ENCODE results near the gene DDX27. TPM values are rescaled to one million over a fixed set of nuclear protein-coding genes. Genes with fewer than 3 reads are reported as not detected.

The DDX27 gene
- total RNA-seq, 1 donor from 2014 or later = 34.3 TPM

GRCh38 chr20:49225896-49226295 is 6.7 kb downstream of the DDX27 start:
- Mint-ChIP-seq H3K9me3 (no peaks in the 10 kb centered on the region), H3K27me3 (no peaks in the 10 kb centered on the region), H3K27ac (no peak overlapping the region), H3K4me3 (no peak overlapping the region), H3K36me3 (peaks cover 14% of the 10 kb centered on the region), H3K4me1 (ENCODE audit: unreplicated experiment) (no peaks in the 10 kb centered on the region)
- TF ChIP-seq, protein P1, sequence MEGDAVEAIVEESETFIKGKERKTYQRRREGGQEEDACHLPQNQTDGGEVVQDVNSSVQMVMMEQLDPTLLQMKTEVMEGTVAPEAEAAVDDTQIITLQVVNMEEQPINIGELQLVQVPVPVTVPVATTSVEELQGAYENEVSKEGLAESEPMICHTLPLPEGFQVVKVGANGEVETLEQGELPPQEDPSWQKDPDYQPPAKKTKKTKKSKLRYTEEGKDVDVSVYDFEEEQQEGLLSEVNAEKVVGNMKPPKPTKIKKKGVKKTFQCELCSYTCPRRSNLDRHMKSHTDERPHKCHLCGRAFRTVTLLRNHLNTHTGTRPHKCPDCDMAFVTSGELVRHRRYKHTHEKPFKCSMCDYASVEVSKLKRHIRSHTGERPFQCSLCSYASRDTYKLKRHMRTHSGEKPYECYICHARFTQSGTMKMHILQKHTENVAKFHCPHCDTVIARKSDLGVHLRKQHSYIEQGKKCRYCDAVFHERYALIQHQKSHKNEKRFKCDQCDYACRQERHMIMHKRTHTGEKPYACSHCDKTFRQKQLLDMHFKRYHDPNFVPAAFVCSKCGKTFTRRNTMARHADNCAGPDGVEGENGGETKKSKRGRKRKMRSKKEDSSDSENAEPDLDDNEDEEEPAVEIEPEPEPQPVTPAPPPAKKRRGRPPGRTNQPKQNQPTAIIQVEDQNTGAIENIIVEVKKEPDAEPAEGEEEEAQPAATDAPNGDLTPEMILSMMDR (conservative IDR thresholded peaks at IDR 0.05) = no peak
- no peak for DNase-seq (ENCODE audit: extremely low spot score, unreplicated experiment)

GRCh38 chr20:49228676-49229075 is 9.5 kb downstream of the DDX27 start:
- no peak overlapping the region for H3K4me3 Mint-ChIP-seq
- no peak overlapping the region for H3K27ac Mint-ChIP-seq
- TF ChIP-seq, protein P1 (conservative IDR thresholded peaks at IDR 0.05) = no peak
- no peaks in the 10 kb centered on the region for H3K4me1 Mint-ChIP-seq (ENCODE audit: unreplicated experiment)
- H3K36me3 Mint-ChIP-seq = peaks cover 24% of the 10 kb centered on the region
- DNase-seq (ENCODE audit: extremely low spot score, unreplicated experiment) = no peak
- H3K9me3 Mint-ChIP-seq = no peaks in the 10 kb centered on the region
- no peaks in the 10 kb centered on the region for H3K27me3 Mint-ChIP-seq

DNA sequence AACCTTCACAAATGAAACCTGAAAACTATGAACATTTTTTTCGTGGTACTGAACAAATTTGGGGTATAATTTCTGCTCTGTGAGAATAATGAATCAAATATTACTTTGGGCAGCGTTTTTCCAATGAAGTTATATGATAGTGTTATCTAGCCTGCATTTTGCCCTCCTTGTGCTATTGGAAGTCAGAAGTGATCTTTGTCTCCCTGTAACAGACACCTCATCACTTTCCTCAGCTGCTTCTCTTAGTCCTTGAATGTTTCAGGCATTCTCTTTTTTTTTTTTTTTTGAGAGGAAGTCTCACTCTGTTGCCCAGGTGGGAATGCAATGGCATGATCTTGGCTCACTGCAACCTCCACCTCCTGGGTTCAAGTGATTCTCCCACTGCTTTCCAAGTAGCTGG is 10.2 kb downstream of the DDX27 start:
- H3K36me3 Mint-ChIP-seq = peaks cover 27% of the 10 kb centered on the region
- TF ChIP-seq, protein P1 (conservative IDR thresholded peaks at IDR 0.05) = no peak
- no peaks in the 10 kb centered on the region for H3K4me1 Mint-ChIP-seq (ENCODE audit: unreplicated experiment)
- H3K4me3 Mint-ChIP-seq = no peak overlapping the region
- H3K27ac Mint-ChIP-seq = no peak overlapping the region
- no peaks in the 10 kb centered on the region for H3K9me3 Mint-ChIP-seq
- no peak for DNase-seq (ENCODE audit: extremely low spot score, unreplicated experiment)
- no peaks in the 10 kb centered on the region for H3K27me3 Mint-ChIP-seq

GRCh38 chr20:49230021-49230420 is 10.8 kb downstream of the DDX27 start:
- Mint-ChIP-seq H3K4me1 (ENCODE audit: unreplicated experiment) (no peaks in the 10 kb centered on the region), H3K36me3 (peaks cover 27% of the 10 kb centered on the region), H3K27ac (no peak overlapping the region), H3K4me3 (no peak overlapping the region), H3K27me3 (no peaks in the 10 kb centered on the region), H3K9me3 (no peaks in the 10 kb centered on the region)
- no peak for DNase-seq (ENCODE audit: extremely low spot score, unreplicated experiment)
- TF ChIP-seq, protein P1 (conservative IDR thresholded peaks at IDR 0.05) = no peak

GRCh38 chr20:49230561-49231133 is 11.4 kb downstream of the DDX27 start:
- Mint-ChIP-seq H3K27me3 (no peaks in the 10 kb centered on the region), H3K9me3 (no peaks in the 10 kb centered on the region), H3K4me1 (ENCODE audit: unreplicated experiment) (no peaks in the 10 kb centered on the region), H3K4me3 (no peak overlapping the region), H3K27ac (no peak overlapping the region), H3K36me3 (peaks cover 27% of the 10 kb centered on the region)
- TF ChIP-seq, protein P1 (conservative IDR thresholded peaks at IDR 0.05) = no peak
- no peak for DNase-seq (ENCODE audit: extremely low spot score, unreplicated experiment)

DNA sequence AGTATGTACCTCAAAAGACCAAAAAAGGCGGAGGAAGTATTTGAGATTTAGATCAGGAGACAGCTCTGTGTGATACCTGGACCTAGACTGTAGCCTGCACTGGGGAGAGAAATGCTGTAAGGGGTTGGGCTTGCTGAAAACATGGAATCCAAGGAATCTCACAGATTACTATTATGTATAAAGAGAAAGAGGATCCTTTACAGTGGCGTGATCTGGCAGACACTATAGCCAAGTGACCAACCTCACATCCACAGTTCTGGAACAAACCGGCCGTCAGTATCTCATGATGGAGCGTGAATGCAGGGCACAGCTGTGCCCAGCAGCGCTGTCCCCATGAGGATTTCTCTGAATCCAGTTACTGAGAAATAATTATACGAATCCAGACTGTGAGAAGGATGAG is 12.3 kb downstream of the DDX27 start:
- Mint-ChIP-seq H3K4me1 (ENCODE audit: unreplicated experiment) (no peaks in the 10 kb centered on the region), H3K4me3 (no peak overlapping the region), H3K27me3 (no peaks in the 10 kb centered on the region), H3K27ac (peak overlapping the region; percentile 44), H3K9me3 (no peaks in the 10 kb centered on the region), H3K36me3 (peaks cover 21% of the 10 kb centered on the region)
- no peak for DNase-seq (ENCODE audit: extremely low spot score, unreplicated experiment)
- TF ChIP-seq, protein P1 (conservative IDR thresholded peaks at IDR 0.05) = no peak

Measured in type B pancreatic cell (in vitro differentiated cells).